Endothelial cell (in vitro differentiated cells): Measurements from ENCODE around the gene ASAP2. TPM values are rescaled to one million over a fixed set of nuclear protein-coding genes. Genes with fewer than 3 reads are reported as not detected.

Source experiments
- DNase-seq: peaks from one replicate; pipeline ENCODE4 v3.0.0; 2021; ENCODE audit warnings: low spot score
- H3K27ac Mint-ChIP-seq: one replicate; pipeline ENCODE4 v1.8.0; 2021; ENCODE audit warnings: mixed read lengths, inconsistent platforms; ENCODE audit not compliant: unreplicated experiment
- H3K27me3 Mint-ChIP-seq: one replicate; pipeline ENCODE4 v1.8.0; 2021; ENCODE audit warnings: mild to moderate bottlenecking, moderate library complexity, mixed read lengths, inconsistent platforms; ENCODE audit not compliant: unreplicated experiment
- H3K36me3 Mint-ChIP-seq: one replicate; pipeline ENCODE4 v1.8.0; 2021; ENCODE audit warnings: mild to moderate bottlenecking, low read depth, mixed read lengths, inconsistent platforms; ENCODE audit not compliant: unreplicated experiment
- H3K4me1 Mint-ChIP-seq: one replicate; pipeline ENCODE4 v1.8.0; 2021; ENCODE audit warnings: mild to moderate bottlenecking, mixed read lengths, inconsistent platforms; ENCODE audit not compliant: unreplicated experiment
- H3K4me3 Mint-ChIP-seq: one replicate; pipeline ENCODE4 v1.8.0; 2021; ENCODE audit warnings: mild to moderate bottlenecking, mixed read lengths, inconsistent platforms; ENCODE audit not compliant: unreplicated experiment
- H3K9me3 Mint-ChIP-seq: one replicate; pipeline ENCODE4 v1.8.0; 2021; ENCODE audit warnings: mixed read lengths, inconsistent platforms; ENCODE audit not compliant: unreplicated experiment
- CTCF ChIP-seq: fragments of 200-600 bp; sonication (generic); IDR thresholded peaks from one replicate; pipeline ENCODE4 v1.5.0; 2021; ENCODE audit warnings: antibody characterized with exemption; ENCODE audit not compliant: unreplicated experiment
- total RNA-seq: library from RNA; stranded (reverse); fragmentation: NEBNext Ultra II Directional; extraction: Animal tissue kit (Norgen Biotek cat#: 25700); gene quantifications from one replicate; pipeline ENCODE4 v1.2.1, GENCODE V29; 2021; ENCODE audit not compliant: unreplicated experiment

The ASAP2 gene
- total RNA-seq, 1 donor from 2014 or later: 31.8 TPM

GRCh38 chr2:9423922-9424272 is 217.3 kb downstream of the ASAP2 start:
- no peak for DNase-seq
- Mint-ChIP-seq H3K36me3 (peaks cover 10% of the 10 kb centered on the region), H3K4me3 (no peak overlapping the region), H3K27me3 (peaks cover 12% of the 10 kb centered on the region), H3K4me1 (peaks cover 9% of the 10 kb centered on the region), H3K27ac (no peak overlapping the region), H3K9me3 (no peaks in the 10 kb centered on the region)
- TF ChIP-seq CTCF: no peak

DNA sequence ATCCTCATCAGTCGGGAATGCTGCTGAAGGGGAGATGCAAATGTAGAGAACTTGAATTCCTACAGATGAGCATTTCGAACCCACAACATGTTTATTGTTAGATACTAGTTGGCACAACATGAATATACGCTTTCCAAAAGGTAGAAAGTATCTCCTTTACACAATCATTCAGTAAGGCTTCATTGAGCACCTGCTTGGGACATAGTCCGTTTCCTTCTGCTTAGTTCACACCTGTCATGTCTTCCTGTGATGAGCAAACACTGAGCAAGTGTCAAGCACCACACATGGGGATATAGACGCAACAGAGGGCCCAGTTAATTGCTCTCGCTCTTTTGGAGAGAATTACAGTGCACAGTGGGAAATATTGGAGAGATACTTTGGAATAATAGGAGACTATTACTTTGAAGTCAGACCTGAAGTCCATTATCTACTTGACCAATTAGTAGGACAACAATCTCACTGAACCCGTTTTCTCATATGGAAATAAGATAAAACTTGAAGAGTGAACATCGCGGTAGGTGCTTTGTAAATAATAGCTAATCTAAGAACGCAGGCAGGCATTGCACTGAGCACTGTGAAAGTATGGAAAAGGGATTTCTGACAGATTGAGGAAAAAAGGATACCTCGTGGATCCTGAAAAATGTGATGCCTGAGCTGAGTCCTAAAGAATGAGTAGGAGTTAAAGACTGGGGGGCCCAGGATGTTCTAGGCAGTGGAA is 218.0 kb downstream of the ASAP2 start:
- H3K27ac Mint-ChIP-seq: no peak overlapping the region
- H3K27me3 Mint-ChIP-seq: peaks cover 12% of the 10 kb centered on the region
- H3K4me1 Mint-ChIP-seq: peaks cover 9% of the 10 kb centered on the region
- DNase-seq: no peak
- no peak overlapping the region for H3K4me3 Mint-ChIP-seq
- no peaks in the 10 kb centered on the region for H3K9me3 Mint-ChIP-seq
- TF ChIP-seq CTCF: no peak
- H3K36me3 Mint-ChIP-seq: peaks cover 10% of the 10 kb centered on the region

DNA sequence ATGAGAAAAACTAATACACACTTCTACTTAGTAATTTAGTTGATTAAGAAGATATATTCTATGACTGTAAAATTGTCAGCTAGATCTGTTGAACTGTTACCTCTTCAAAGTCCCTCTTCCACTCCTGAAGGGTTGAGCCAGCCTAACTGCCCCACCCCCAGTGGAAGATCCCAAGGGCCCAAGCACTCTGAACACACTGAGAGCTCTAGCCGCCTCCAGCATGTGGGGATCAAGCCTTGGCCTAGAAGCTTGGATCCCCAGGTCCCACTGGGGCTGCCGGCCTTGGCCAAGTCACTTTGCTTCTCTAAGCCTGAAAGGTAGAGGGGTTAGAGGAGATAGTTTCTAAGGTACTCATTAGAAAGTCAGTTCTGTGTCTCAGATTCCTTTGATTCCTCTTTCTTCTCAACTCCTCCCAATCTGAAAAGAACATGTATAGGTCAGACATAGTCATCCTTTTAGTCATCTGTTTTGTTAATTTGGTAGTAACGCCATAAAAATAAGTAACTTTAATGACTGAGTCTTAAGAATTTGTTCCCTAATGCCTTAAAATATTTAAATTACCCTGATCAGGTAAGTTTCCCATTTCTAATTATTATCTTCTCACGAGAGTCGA is 222.5 kb downstream of the ASAP2 start:
- Mint-ChIP-seq H3K27ac (no peak overlapping the region), H3K9me3 (no peaks in the 10 kb centered on the region), H3K4me3 (no peak overlapping the region), H3K36me3 (peaks cover 10% of the 10 kb centered on the region), H3K4me1 (no peaks in the 10 kb centered on the region), H3K27me3 (no peaks in the 10 kb centered on the region)
- DNase-seq: no peak
- TF ChIP-seq CTCF: no peak

DNA sequence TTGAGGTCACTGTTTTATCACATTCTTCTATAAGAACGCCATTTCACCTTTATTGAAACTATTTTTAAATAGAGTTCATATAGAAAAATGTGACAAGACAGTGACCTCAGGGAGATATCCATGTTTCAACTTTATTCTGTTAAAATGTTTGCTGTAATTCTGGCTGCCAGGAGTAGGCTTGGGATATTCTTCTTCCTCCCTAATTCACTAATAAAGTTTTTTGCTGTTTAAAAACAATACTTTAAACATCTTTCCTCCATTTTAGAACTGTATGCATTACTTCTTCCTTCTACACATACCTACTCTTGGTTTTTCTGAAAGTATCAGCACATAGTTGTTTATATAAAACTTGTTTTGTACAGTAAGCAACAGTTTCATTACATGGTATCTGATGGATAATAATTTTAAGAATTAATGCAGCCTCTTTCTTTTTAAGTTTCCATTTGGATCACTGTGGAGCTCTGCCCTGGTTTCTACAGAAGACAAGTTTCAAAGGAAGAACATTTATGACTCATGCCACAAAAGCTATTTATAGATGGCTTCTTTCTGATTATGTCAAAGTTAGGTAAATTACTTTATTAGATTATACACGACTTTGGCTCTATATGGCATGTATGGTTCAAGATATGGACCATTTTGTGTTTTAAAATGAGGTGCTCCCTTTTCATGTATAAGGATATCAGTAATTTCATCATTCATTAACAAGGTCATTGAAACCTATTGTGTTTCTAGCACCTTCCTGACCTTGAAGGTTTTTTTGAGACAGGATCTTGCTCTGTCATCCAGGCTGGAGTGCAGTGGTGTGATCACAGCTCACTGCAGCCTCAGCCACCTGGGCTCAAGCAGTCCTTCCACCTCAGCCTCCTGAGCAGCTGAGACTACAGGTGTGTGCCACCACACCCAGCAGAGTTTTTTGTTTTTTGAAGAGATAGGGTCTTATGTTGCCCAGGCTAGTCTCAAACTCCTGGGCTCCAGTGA is 224.0 kb downstream of the ASAP2 start:
- DNase-seq: no peak
- peaks cover 10% of the 10 kb centered on the region for H3K36me3 Mint-ChIP-seq
- no peaks in the 10 kb centered on the region for H3K9me3 Mint-ChIP-seq
- no peak for TF ChIP-seq CTCF
- H3K4me3 Mint-ChIP-seq: no peak overlapping the region
- H3K4me1 Mint-ChIP-seq: no peaks in the 10 kb centered on the region
- no peaks in the 10 kb centered on the region for H3K27me3 Mint-ChIP-seq
- no peak overlapping the region for H3K27ac Mint-ChIP-seq
